SK-N-SH treated with all-trans-retinoic acid at 6 μM for 48 hours (cell line): ENCODE results near the gene STYK1.

Source experiments
- ATAC-seq: fragments of 200-7000 bp; cut with Tn5 transposase; 3 replicates; pipeline ENCODE4 v1.9.1; 2020; ENCODE audit warnings: mild to moderate bottlenecking, moderate library complexity
- ARNTL ChIP-seq: fragments of 450-650 bp; formaldehyde crosslinking; IDR thresholded peaks from 2 replicates; pipeline ENCODE4 v1.5.0; 2020; ENCODE audit warnings: low read depth, mild to moderate bottlenecking, moderate library complexity, borderline replicate concordance
- BACH2 ChIP-seq: fragments of 250-450 bp; sonication (Bioruptor Pico); IDR thresholded peaks from 2 replicates; pipeline ENCODE4 v1.9.0; 2021; ENCODE audit warnings: mild to moderate bottlenecking, borderline replicate concordance
- CREB5 ChIP-seq: fragments of 250-450 bp; sonication (Bioruptor Pico); IDR thresholded peaks from 2 replicates; pipeline ENCODE4 v1.5.1; 2020; ENCODE audit warnings: low read depth, mild to moderate bottlenecking, moderate library complexity
- CSDC2 ChIP-seq: fragments of 250-450 bp; sonication (Bioruptor Pico); IDR thresholded peaks from 2 replicates; pipeline ENCODE4 v1.5.0; 2020; ENCODE audit warnings: mild to moderate bottlenecking, moderate library complexity
- ESRRG ChIP-seq: fragments of 250-450 bp; sonication (Bioruptor Pico); IDR thresholded peaks from 2 replicates; pipeline ENCODE4 v1.6.1; 2021; ENCODE audit warnings: mild to moderate bottlenecking
- GLIS3 ChIP-seq: fragments of 250-450 bp; sonication (Bioruptor Pico); IDR thresholded peaks from 2 replicates; pipeline ENCODE4 v1.5.0; 2020; ENCODE audit warnings: mild to moderate bottlenecking, moderate library complexity
- ISL1 ChIP-seq: fragments of 250-450 bp; sonication (Bioruptor Pico); IDR thresholded peaks from 2 replicates; pipeline ENCODE4 v2.1.2; 2022; ENCODE audit warnings: mild to moderate bottlenecking, moderate library complexity
- OSR1 ChIP-seq: fragments of 250-450 bp; sonication (Bioruptor Pico); IDR thresholded peaks from 2 replicates; pipeline ENCODE4 v1.8.0; 2022; ENCODE audit warnings: moderate library complexity, mild to moderate bottlenecking, inconsistent platforms
- POU6F1 ChIP-seq: fragments of 250-450 bp; sonication (Bioruptor Pico); IDR thresholded peaks from 2 replicates; pipeline ENCODE4 v1.8.0; 2021; ENCODE audit warnings: low read depth, mild to moderate bottlenecking, moderate library complexity, borderline replicate concordance
- PPARA ChIP-seq: fragments of 250-450 bp; sonication (Bioruptor Pico); IDR thresholded peaks from 2 replicates; pipeline ENCODE4 v1.5.0; 2020; ENCODE audit warnings: mild to moderate bottlenecking, borderline replicate concordance
- RARB ChIP-seq: fragments of 250-450 bp; sonication (Bioruptor Pico); IDR thresholded peaks from 2 replicates; pipeline ENCODE4 v1.8.0; 2021; ENCODE audit warnings: mild to moderate bottlenecking, moderate library complexity
- SNAI2 ChIP-seq: fragments of 250-450 bp; sonication (Bioruptor Pico); IDR thresholded peaks from 2 replicates; pipeline ENCODE4 v1.5.0; 2020; ENCODE audit warnings: mild to moderate bottlenecking, moderate library complexity
- TCF4 ChIP-seq: fragments of 250-450 bp; sonication (Bioruptor Pico); IDR thresholded peaks from 2 replicates; pipeline ENCODE4 v1.8.0; 2021; ENCODE audit warnings: mild to moderate bottlenecking, moderate library complexity, borderline replicate concordance
- TOX ChIP-seq: fragments of 250-450 bp; sonication (Bioruptor Pico); IDR thresholded peaks from 2 replicates; pipeline ENCODE4 v1.8.0; 2021; ENCODE audit warnings: mild to moderate bottlenecking, moderate library complexity, borderline replicate concordance
- TSHZ2 ChIP-seq: fragments of 250-450 bp; sonication (Bioruptor Pico); IDR thresholded peaks from 2 replicates; pipeline ENCODE4 v1.5.0; 2020; ENCODE audit warnings: mild to moderate bottlenecking, moderate library complexity
- ZC3H10 ChIP-seq: fragments of 250-450 bp; sonication (Bioruptor Pico); IDR thresholded peaks from 2 replicates; pipeline ENCODE4 v1.5.1; 2021; ENCODE audit warnings: mild to moderate bottlenecking, moderate library complexity
- ZFP3 ChIP-seq: fragments of 250-450 bp; sonication (Bioruptor Pico); IDR thresholded peaks from 2 replicates; pipeline ENCODE4 v1.5.0; 2020; ENCODE audit warnings: mild to moderate bottlenecking, moderate library complexity
- ZFP30 ChIP-seq: fragments of 450-650 bp; formaldehyde crosslinking; IDR thresholded peaks from 2 replicates; pipeline ENCODE4 v1.5.0; 2022; ENCODE audit warnings: mild to moderate bottlenecking, moderate library complexity
- ZNF565 ChIP-seq: fragments of 450-650 bp; formaldehyde crosslinking; conservative IDR thresholded peaks from 2 replicates; pipeline ENCODE4 v1.5.0; 2020; ENCODE audit warnings: low read depth, mild to moderate bottlenecking, moderate library complexity
- ZNF70 ChIP-seq: fragments of 450-650 bp; formaldehyde crosslinking; IDR thresholded peaks from 2 replicates; pipeline ENCODE4 v1.5.0; 2020; ENCODE audit warnings: mild to moderate bottlenecking, moderate library complexity
- ZNF8 ChIP-seq: fragments of 450-650 bp; formaldehyde crosslinking; IDR thresholded peaks from 2 replicates; pipeline ENCODE4 v1.5.0; 2020; ENCODE audit warnings: mild to moderate bottlenecking, moderate library complexity
- TF ChIP-seq, protein P1 (sequence below): fragments of 250-450 bp; sonication (Bioruptor Pico); IDR thresholded peaks from 2 replicates; pipeline ENCODE4 v1.5.1; 2021; ENCODE audit warnings: mild to moderate bottlenecking, moderate library complexity

STYK1 gene

GRCh38 chr12:10697862-10698261, 24.0 kb upstream of the STYK1 start:
- ATAC-seq, result no peak
- TF ChIP-seq ZC3H10 (CRISPR knock-in tag) (no peak), ZNF8 (CRISPR knock-in tag) (no peak)

- ATAC-seq, result no peak
- TF ChIP-seq ZFP3 (CRISPR knock-in tag) (no peak), SNAI2 (no peak), ZNF565 (no peak), ZFP30 (CRISPR knock-in tag) (no peak), GLIS3 (CRISPR knock-in tag) (no peak), CSDC2 (CRISPR knock-in tag) (no peak), ZC3H10 (CRISPR knock-in tag) (no peak), ARNTL (CRISPR knock-in tag) (no peak), BACH2 (CRISPR knock-in tag) (no peak), ISL1 (CRISPR knock-in tag) (no peak), TSHZ2 (no peak), ESRRG (no peak), OSR1 (CRISPR knock-in tag) (no peak), RARB (CRISPR knock-in tag) (no peak), PPARA (CRISPR knock-in tag) (no peak), POU6F1 (CRISPR knock-in tag) (no peak), TOX (CRISPR knock-in tag) (no peak), TCF4 (CRISPR knock-in tag) (no peak), CREB5 (CRISPR knock-in tag) (no peak)
- TF ChIP-seq, protein P1, sequence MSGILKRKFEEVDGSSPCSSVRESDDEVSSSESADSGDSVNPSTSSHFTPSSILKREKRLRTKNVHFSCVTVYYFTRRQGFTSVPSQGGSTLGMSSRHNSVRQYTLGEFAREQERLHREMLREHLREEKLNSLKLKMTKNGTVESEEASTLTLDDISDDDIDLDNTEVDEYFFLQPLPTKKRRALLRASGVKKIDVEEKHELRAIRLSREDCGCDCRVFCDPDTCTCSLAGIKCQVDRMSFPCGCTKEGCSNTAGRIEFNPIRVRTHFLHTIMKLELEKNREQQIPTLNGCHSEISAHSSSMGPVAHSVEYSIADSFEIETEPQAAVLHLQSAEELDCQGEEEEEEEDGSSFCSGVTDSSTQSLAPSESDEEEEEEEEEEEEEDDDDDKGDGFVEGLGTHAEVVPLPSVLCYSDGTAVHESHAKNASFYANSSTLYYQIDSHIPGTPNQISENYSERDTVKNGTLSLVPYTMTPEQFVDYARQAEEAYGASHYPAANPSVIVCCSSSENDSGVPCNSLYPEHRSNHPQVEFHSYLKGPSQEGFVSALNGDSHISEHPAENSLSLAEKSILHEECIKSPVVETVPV (CRISPR knock-in tag), result no peak
- TF ChIP-seq, all 23 proteins: peak for 0
These were observed 23.3 kb upstream of the STYK1 start for GRCh38 chr12:10697156-10697555.

DNA sequence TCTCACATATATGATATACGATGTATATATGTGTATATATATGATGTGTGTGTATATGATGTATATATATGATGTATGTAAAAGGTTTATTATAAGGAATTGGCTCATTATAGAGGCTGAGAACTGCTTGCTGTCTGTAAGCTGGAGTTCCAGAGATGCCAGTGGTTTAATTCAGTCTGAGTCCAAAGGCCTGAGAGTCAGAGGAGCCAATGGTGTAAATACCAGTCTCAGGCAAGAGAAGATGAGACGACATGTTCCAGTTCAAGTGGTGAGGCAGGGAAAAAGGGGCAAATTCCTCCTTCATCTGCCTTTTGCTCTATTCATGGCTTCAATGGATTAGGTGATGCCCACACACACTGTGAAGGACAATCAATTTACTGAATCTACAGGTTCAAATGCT, 17.1 kb upstream of the STYK1 start:
- TF ChIP-seq ZNF565, result no peak
- no peak for TF ChIP-seq ZFP3 (CRISPR knock-in tag)
- TF ChIP-seq ZNF70 (CRISPR knock-in tag), result no peak
- TF ChIP-seq SNAI2, result no peak
- TF ChIP-seq TOX (CRISPR knock-in tag), result no peak
- TF ChIP-seq TSHZ2, result no peak
- TF ChIP-seq BACH2 (CRISPR knock-in tag), result no peak
- no peak for TF ChIP-seq ZC3H10 (CRISPR knock-in tag)
- TF ChIP-seq PPARA (CRISPR knock-in tag), result no peak
- TF ChIP-seq ARNTL (CRISPR knock-in tag), result no peak
- TF ChIP-seq CSDC2 (CRISPR knock-in tag), result no peak
- TF ChIP-seq ESRRG, result no peak
- no peak for TF ChIP-seq ZFP30 (CRISPR knock-in tag)
- TF ChIP-seq POU6F1 (CRISPR knock-in tag), result no peak
- TF ChIP-seq ZNF8 (CRISPR knock-in tag), result no peak
- TF ChIP-seq ISL1 (CRISPR knock-in tag), result no peak
- ATAC-seq, result no peak
